Endothelial cell of umbilical vein (primary cell): ENCODE data around the gene EMC9. TPM values are rescaled to one million over a fixed set of nuclear protein-coding genes. Genes with fewer than 3 reads are reported as not detected.

Experiments used
- BruUV-seq: library from RNA; stranded (reverse); fragments of 400-500 nt; replicated peaks from 2 replicates; lab custom pipeline; 2021; lab: Mats Ljungman, UMichigan
- CTCF ChIA-PET: fragments of 300-600, 350-600 bp; sonication (Branson Sonifier 250); formaldehyde crosslinking; loops from one replicate; lab custom pipeline; 2021; ENCODE audit warnings: antibody characterized with exemption, inconsistent platforms; lab: Charles Lee
- POLR2A ChIA-PET: fragments of 300-600, 350-600 bp; sonication (Branson Sonifier 250); formaldehyde crosslinking; loops from one replicate; lab custom pipeline; 2021; ENCODE audit warnings: antibody characterized with exemption, inconsistent platforms; lab: Charles Lee
- DNase-seq: peaks from one replicate; pipeline ENCODE4 v3.0.0-alpha.2; 2011; ENCODE audit warnings: low read depth, low spot score
- FAIRE-seq: peaks from 2 replicates; lab custom pipeline; 2011; peaks lifted over from hg19 to GRCh38; lab: Jason Lieb, UNC
- H2AFZ ChIP-seq: 2 replicates; pipeline ENCODE4 v1.6.0; 2012; ENCODE audit warnings: low read depth, low read length, control low read depth, inconsistent platforms
- H3K27ac ChIP-seq: 2 replicates; pipeline ENCODE4 v1.5.1; 2011; ENCODE audit warnings: low read depth, mild to moderate bottlenecking, control low read depth, low read length, moderate library complexity; ENCODE audit not compliant: insufficient read depth
- H3K27me3 ChIP-seq, 2 experiments: 2 replicates each; pipeline versions ENCODE4 v1.6.0 to v1.6.1; 2011; ENCODE audit warnings: low read length in 2 of 2, mixed read lengths in 1 of 2; ENCODE audit not compliant: control insufficient read depth in 2 of 2, insufficient read depth in 2 of 2
- H3K36me3 ChIP-seq, 2 experiments: 2 replicates in 1 of 2; 3 replicates in 1 of 2; pipeline ENCODE4 v1.5.1; 2011; ENCODE audit warnings: low read length in 2 of 2, mild to moderate bottlenecking in 1 of 2, moderate library complexity in 1 of 2; ENCODE audit not compliant: control insufficient read depth in 2 of 2, insufficient read depth in 2 of 2; ENCODE audit errors: extremely low read depth in 1 of 2
- H3K4me1 ChIP-seq: 3 replicates; pipeline ENCODE4 v1.5.1; 2011; ENCODE audit warnings: mild to moderate bottlenecking, low read length; ENCODE audit not compliant: control insufficient read depth, insufficient read depth; ENCODE audit errors: extremely low read depth
- H3K4me2 ChIP-seq: 2 replicates; pipeline ENCODE4 v1.6.1; 2011; ENCODE audit warnings: low read length, control low read depth, mixed read lengths; ENCODE audit not compliant: insufficient read depth
- H3K4me3 ChIP-seq, 3 experiments: fragments of 200-600 bp in 1 of 3; sonication (generic), shearing (Covaris generic) in 1 of 3; replicated peaks in 1 of 3; 2 replicates each; pipeline ENCODE4 v1.5.1; 2011 to 2016; ENCODE audit warnings: control low read depth in 3 of 3, low read length in 3 of 3, mild to moderate bottlenecking in 2 of 3, inconsistent platforms in 1 of 3, low read depth in 1 of 3, moderate library complexity in 1 of 3; ENCODE audit not compliant: insufficient read depth in 1 of 3
- H3K79me2 ChIP-seq: 2 replicates; pipeline ENCODE4 v1.6.0; 2012; ENCODE audit warnings: low read length, inconsistent platforms; ENCODE audit not compliant: control insufficient read depth, insufficient read depth
- H3K9ac ChIP-seq: replicated peaks from 2 replicates; pipeline ENCODE3; 2011; ENCODE audit warnings: low read length, control low read depth; ENCODE audit not compliant: insufficient read depth; ENCODE audit errors: extremely low read depth
- H3K9me1 ChIP-seq: replicated peaks from 3 replicates; pipeline ENCODE4 v1.6.0; 2011; ENCODE audit warnings: mild to moderate bottlenecking, low read length; ENCODE audit not compliant: control insufficient read depth, insufficient read depth; ENCODE audit errors: extremely low read depth
- H3K9me3 ChIP-seq: replicated peaks from 2 replicates; pipeline ENCODE4 v1.5.1; 2012; ENCODE audit warnings: low read length, inconsistent platforms; ENCODE audit not compliant: control insufficient read depth, insufficient read depth
- H4K20me1 ChIP-seq: replicated peaks from 2 replicates; pipeline ENCODE3; 2011; ENCODE audit warnings: mild to moderate bottlenecking, low read length; ENCODE audit not compliant: control insufficient read depth, insufficient read depth; ENCODE audit errors: extremely low read depth
- EZH2 ChIP-seq: IDR thresholded peaks from 2 replicates; pipeline ENCODE4 v1.6.1; 2012; ENCODE audit warnings: borderline replicate concordance, low read depth, mild to moderate bottlenecking, moderate library complexity, low read length, inconsistent platforms; ENCODE audit not compliant: severe bottlenecking
- FOS ChIP-seq: IDR thresholded peaks from 2 replicates; pipeline ENCODE4 v1.6.1; 2011; ENCODE audit warnings: mild to moderate bottlenecking, low read length, moderate library complexity, borderline replicate concordance; ENCODE audit not compliant: insufficient read depth
- GATA2 ChIP-seq: IDR thresholded peaks from 2 replicates; pipeline ENCODE4 v1.7.0; 2011; ENCODE audit warnings: low read depth, mild to moderate bottlenecking, moderate library complexity, mixed read lengths, low read length; ENCODE audit not compliant: insufficient read length, insufficient read depth
- JUN ChIP-seq: IDR thresholded peaks from 2 replicates; pipeline ENCODE4 v1.6.1; 2011; ENCODE audit warnings: borderline replicate concordance, low read depth; ENCODE audit not compliant: insufficient read length, insufficient read depth
- MYC ChIP-seq: IDR thresholded peaks from one replicate; pipeline ENCODE4 v1.6.1; 2011; ENCODE audit warnings: mild to moderate bottlenecking, low read depth, low read length
- POLR2A ChIP-seq: IDR thresholded peaks from 2 replicates; pipeline ENCODE4 v1.6.1; 2012; ENCODE audit warnings: low read depth, mild to moderate bottlenecking, control low read depth, low read length
- POLR2AphosphoS5 ChIP-seq: IDR thresholded peaks from 2 replicates; pipeline ENCODE4 v1.6.1; 2012; ENCODE audit warnings: low read depth, mild to moderate bottlenecking, control low read depth, low read length, moderate library complexity; ENCODE audit not compliant: insufficient read depth
- dilution Hi-C: fragments of 300-500 bp; cut with MboI; formaldehyde crosslinking; loops from one replicate; pipeline ENCODE4 v1.15.0; 2019; ENCODE audit warnings: low sequenced_read_pairs; ENCODE audit not compliant: extremely low pct_ligation_motif_present
- intact Hi-C: fragments of 100-400 bp; cut with micrococcal nuclease; formaldehyde crosslinking; loops from one replicate; pipeline ENCODE4 v1.10.0; 2022
- polyA plus RNA-seq, 4 experiments: library from polyadenylated mRNA; depleted of rRNA in 3 of 4; stranded (reverse) in 3 of 4; unstranded in 1 of 4; fragments of >200 nt; gene quantifications; 2 replicates each; pipeline versions ENCODE4 v1.2.1 to v1.2.3, GENCODE V29; 2011 to 2012; ENCODE audit warnings: missing spikeins in 1 of 4
- total RNA-seq: library from RNA; stranded (reverse); gene quantifications from 2 replicates; pipeline ENCODE4 v1.2.3, GENCODE V29; 2021
- TF ChIP-seq, protein P1 (sequence below): IDR thresholded peaks from 2 replicates; pipeline ENCODE4 v1.6.1; 2011; ENCODE audit not compliant: insufficient read depth, insufficient read length
- TF ChIP-seq, protein P2 (sequence below), 2 donors: IDR thresholded peaks; 1 replicate in 1 of 2; 2 replicates in 1 of 2; pipeline ENCODE4 v1.5.1; 2011; ENCODE audit warnings: low read length in 2 of 2, mild to moderate bottlenecking in 2 of 2, moderate library complexity in 2 of 2, control low read depth in 1 of 2, inconsistent platforms in 1 of 2, low read depth in 1 of 2; ENCODE audit not compliant: insufficient read depth in 1 of 2; ENCODE audit errors: extremely low read depth in 1 of 2

Gene EMC9
- total and polyA plus RNA-seq, 2 donors (not counting 3 experiments of a cell fraction or from before 2014, with no cell fraction given), result 21.8 to 31.8 TPM

DNA sequence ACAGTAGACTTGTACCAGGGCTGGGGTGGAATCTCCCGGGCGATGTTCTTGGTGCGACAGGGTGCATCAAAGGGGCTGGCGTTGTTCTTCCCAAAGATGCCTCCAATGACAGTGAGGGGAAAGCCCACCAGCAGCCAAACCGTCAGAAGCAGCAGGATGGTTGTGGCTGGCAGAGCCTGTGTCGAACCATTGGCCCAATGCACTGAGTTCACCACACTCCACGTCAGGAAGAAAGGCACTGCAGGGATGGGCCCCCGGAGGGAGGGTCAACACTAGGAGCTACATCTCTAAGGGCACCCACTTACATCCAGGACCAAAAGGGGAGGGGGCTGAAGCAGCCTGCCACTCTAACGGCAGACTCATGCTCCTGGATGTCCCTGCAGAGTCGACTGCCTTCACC, 49.0 kb upstream of the EMC9 start:
- Histone ChIP-seq H3K27me3 (no peaks in the 10 kb centered on the region), H4K20me1 (no peaks in the 10 kb centered on the region), H3K9me3 (no peaks in the 10 kb centered on the region), H3K36me3 (peaks cover 5 to 24% of the 10 kb centered on the region in 2 experiments), H3K4me1 (peaks cover 14% of the 10 kb centered on the region), H3K27ac (no peak overlapping the region), H3K9me1 (no peaks in the 10 kb centered on the region), H3K79me2 (peaks cover 31% of the 10 kb centered on the region), H3K4me2 (no peak overlapping the region), H3K4me3 (no peak overlapping the region), H3K9ac (no peak overlapping the region), H2AFZ (no peak overlapping the region)
- POLR2A ChIA-PET, result no interaction called here
- dilution Hi-C loops (no loop called here), intact Hi-C loops (no loop called here)
- CTCF ChIA-PET, result no interaction called here
- DNase-seq (no peak), FAIRE-seq (no peak)
- BruUV-seq, result no TSS peak
- TF ChIP-seq GATA2 (no peak), EZH2 (no peak), POLR2AphosphoS5 (no peak), FOS (no peak), JUN (no peak), MYC (no peak), POLR2A (no peak)
- TF ChIP-seq, protein P1, sequence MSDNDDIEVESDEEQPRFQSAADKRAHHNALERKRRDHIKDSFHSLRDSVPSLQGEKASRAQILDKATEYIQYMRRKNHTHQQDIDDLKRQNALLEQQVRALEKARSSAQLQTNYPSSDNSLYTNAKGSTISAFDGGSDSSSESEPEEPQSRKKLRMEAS, result no peak
- TF ChIP-seq, protein P2, sequence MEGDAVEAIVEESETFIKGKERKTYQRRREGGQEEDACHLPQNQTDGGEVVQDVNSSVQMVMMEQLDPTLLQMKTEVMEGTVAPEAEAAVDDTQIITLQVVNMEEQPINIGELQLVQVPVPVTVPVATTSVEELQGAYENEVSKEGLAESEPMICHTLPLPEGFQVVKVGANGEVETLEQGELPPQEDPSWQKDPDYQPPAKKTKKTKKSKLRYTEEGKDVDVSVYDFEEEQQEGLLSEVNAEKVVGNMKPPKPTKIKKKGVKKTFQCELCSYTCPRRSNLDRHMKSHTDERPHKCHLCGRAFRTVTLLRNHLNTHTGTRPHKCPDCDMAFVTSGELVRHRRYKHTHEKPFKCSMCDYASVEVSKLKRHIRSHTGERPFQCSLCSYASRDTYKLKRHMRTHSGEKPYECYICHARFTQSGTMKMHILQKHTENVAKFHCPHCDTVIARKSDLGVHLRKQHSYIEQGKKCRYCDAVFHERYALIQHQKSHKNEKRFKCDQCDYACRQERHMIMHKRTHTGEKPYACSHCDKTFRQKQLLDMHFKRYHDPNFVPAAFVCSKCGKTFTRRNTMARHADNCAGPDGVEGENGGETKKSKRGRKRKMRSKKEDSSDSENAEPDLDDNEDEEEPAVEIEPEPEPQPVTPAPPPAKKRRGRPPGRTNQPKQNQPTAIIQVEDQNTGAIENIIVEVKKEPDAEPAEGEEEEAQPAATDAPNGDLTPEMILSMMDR (IDR thresholded peaks at IDR 0.05; ENCODE audit: extremely low read depth in 1 of 2, insufficient read depth in 1 of 2, low read depth in 1 of 2, low read length in 2 of 2), result no peak
